H1 (cell line): ENCODE measurements around the gene HEXIM2. TPM values are rescaled to one million over a fixed set of nuclear protein-coding genes. Genes with fewer than 3 reads are reported as not detected.

Experiments
- CTCF ChIA-PET: fragments of 300-600 bp; sonication (Branson Sonifier 250); formaldehyde crosslinking; loops from one replicate; lab custom pipeline; 2021; ENCODE audit not compliant: partially characterized antibody; lab: Charles Lee
- POLR2A ChIA-PET: fragments of 300-600 bp; sonication (Branson Sonifier 250); formaldehyde crosslinking; loops from one replicate; lab custom pipeline; 2021; ENCODE audit warnings: inconsistent platforms; ENCODE audit not compliant: partially characterized antibody; lab: Charles Lee
- DNase-seq, 2 experiments: peaks; one replicate each; pipeline versions ENCODE4 v3.0.0 to v3.0.0-alpha.2; 2010 to 2022; ENCODE audit warnings: low spot score in 2 of 2, low read depth in 1 of 2, mixed read lengths in 1 of 2
- FAIRE-seq: peaks from 2 replicates; lab custom pipeline; 2011; peaks lifted over from hg19 to GRCh38; lab: Jason Lieb, UNC
- H2AFZ ChIP-seq: 2 replicates; pipeline ENCODE4 v1.8.1; 2012; ENCODE audit warnings: low read length, inconsistent platforms
- H2AK5ac ChIP-seq: 2 replicates; pipeline ENCODE4 v1.6.1; 2013; ENCODE audit warnings: low read depth, low read length
- H2BK120ac ChIP-seq: replicated peaks from 2 replicates; pipeline ENCODE3; 2013; ENCODE audit warnings: low read depth, low read length, inconsistent platforms
- H2BK12ac ChIP-seq: 2 replicates; pipeline ENCODE4 v1.6.1; 2013; ENCODE audit warnings: low read depth, low read length
- H2BK15ac ChIP-seq: 2 replicates; pipeline ENCODE4 v1.6.1; 2013; ENCODE audit warnings: low read length
- H2BK20ac ChIP-seq: 2 replicates; pipeline ENCODE4 v1.6.1; 2013; ENCODE audit warnings: low read length
- H2BK5ac ChIP-seq: 2 replicates; pipeline ENCODE4 v1.6.1; 2013; ENCODE audit warnings: low read depth, low read length
- H3K14ac ChIP-seq: 2 replicates; pipeline ENCODE4 v1.6.1; 2013; ENCODE audit warnings: inconsistent platforms; ENCODE audit not compliant: insufficient read length
- H3K18ac ChIP-seq: 2 replicates; pipeline ENCODE4 v1.6.1; 2013; ENCODE audit warnings: low read length; ENCODE audit errors: extremely low read depth
- H3K23ac ChIP-seq: 2 replicates; pipeline ENCODE4 v1.6.1; 2013; ENCODE audit warnings: inconsistent platforms; ENCODE audit not compliant: insufficient read length
- H3K23me2 ChIP-seq: 2 replicates; pipeline ENCODE4 v1.6.1; 2013; ENCODE audit warnings: low read depth, low read length
- H3K27ac ChIP-seq: 2 replicates; pipeline ENCODE4 v1.6.1; 2011; ENCODE audit warnings: low read depth, low read length, inconsistent platforms
- H3K27me3 ChIP-seq, 4 experiments: replicated peaks in 1 of 4; 1 replicate in 1 of 4; 2 replicates in 3 of 4; pipeline versions ENCODE4 v1.6.1 to v1.8.1; 2011 to 2013; ENCODE audit warnings: low read length in 3 of 4, mild to moderate bottlenecking in 3 of 4, inconsistent platforms in 2 of 4, mixed read lengths in 2 of 4, moderate library complexity in 1 of 4; ENCODE audit not compliant: control insufficient read depth in 3 of 4, insufficient read depth in 3 of 4; ENCODE audit errors: extremely low read depth in 1 of 4
- H3K36me3 ChIP-seq, 4 experiments: 2 replicates each; pipeline versions ENCODE4 v1.6.1 to v1.8.1; 2011 to 2013; ENCODE audit warnings: mild to moderate bottlenecking in 4 of 4, low read length in 3 of 4, moderate library complexity in 2 of 4, control low read depth in 1 of 4, inconsistent platforms in 1 of 4; ENCODE audit not compliant: insufficient read depth in 4 of 4, control insufficient read depth in 2 of 4
- H3K4ac ChIP-seq: replicated peaks from 2 replicates; pipeline ENCODE3; 2013; ENCODE audit warnings: low read length, low read depth, mixed read lengths, inconsistent platforms; ENCODE audit not compliant: insufficient read length
- H3K4me1 ChIP-seq, 4 experiments: replicated peaks in 1 of 4; 1 replicate in 1 of 4; 2 replicates in 3 of 4; pipeline versions ENCODE4 v1.6.1 to v1.8.1; 2011 to 2013; ENCODE audit warnings: low read length in 3 of 4, inconsistent platforms in 2 of 4, mixed read lengths in 1 of 4; ENCODE audit not compliant: insufficient read depth in 4 of 4, control insufficient read depth in 3 of 4
- H3K4me2 ChIP-seq, 2 experiments: 2 replicates each; pipeline versions ENCODE4 v1.6.1 to v1.8.1; 2011 to 2013; ENCODE audit warnings: low read depth in 2 of 2, low read length in 2 of 2, control low read depth in 1 of 2, inconsistent platforms in 1 of 2, mild to moderate bottlenecking in 1 of 2; ENCODE audit not compliant: insufficient read depth in 1 of 2
- H3K4me3 ChIP-seq, 4 experiments: fragments of 200-600, 300-600 bp in 1 of 4; sonication (generic), shearing (Covaris generic), sonication (Bioruptor Twin) in 1 of 4; 2 replicates each; pipeline versions ENCODE4 v1.5.1 to v1.8.1; 2011 to 2016; ENCODE audit warnings: low read length in 4 of 4, low read depth in 3 of 4, control low read depth in 2 of 4, inconsistent platforms in 2 of 4, mild to moderate bottlenecking in 2 of 4, mixed read lengths in 1 of 4, moderate library complexity in 1 of 4; ENCODE audit not compliant: insufficient read depth in 2 of 4; ENCODE audit errors: extremely low read depth in 1 of 4
- H3K56ac ChIP-seq: replicated peaks from 2 replicates; pipeline ENCODE3; 2013; ENCODE audit warnings: low read depth, mild to moderate bottlenecking, mixed read lengths, low read length, inconsistent platforms; ENCODE audit not compliant: insufficient read length
- H3K79me1 ChIP-seq: 2 replicates; pipeline ENCODE4 v1.6.1; 2013; ENCODE audit warnings: low read depth, low read length, control low read depth
- H3K79me2 ChIP-seq, 2 experiments: 2 replicates each; pipeline versions ENCODE4 v1.6.1 to v1.8.1; 2012 to 2013; ENCODE audit warnings: low read length in 2 of 2, mild to moderate bottlenecking in 2 of 2, inconsistent platforms in 1 of 2; ENCODE audit not compliant: insufficient read depth in 2 of 2, control insufficient read depth in 1 of 2
- H3K9ac ChIP-seq, 4 experiments: replicated peaks in 1 of 4; 1 replicate in 1 of 4; 2 replicates in 3 of 4; pipeline versions ENCODE4 v1.6.1 to v1.8.1; 2011 to 2013; ENCODE audit warnings: low read depth in 3 of 4, low read length in 3 of 4, control low read depth in 2 of 4, mild to moderate bottlenecking in 2 of 4, moderate library complexity in 2 of 4, inconsistent platforms in 1 of 4; ENCODE audit errors: extremely low read depth in 1 of 4
- H3K9me3 ChIP-seq, 2 experiments: 2 replicates each; pipeline versions ENCODE4 v1.6.1 to v1.8.1; 2012 to 2013; ENCODE audit warnings: mild to moderate bottlenecking in 2 of 2, moderate library complexity in 2 of 2, control low read depth in 1 of 2, inconsistent platforms in 1 of 2, low read depth in 1 of 2, low read length in 1 of 2, mixed read lengths in 1 of 2; ENCODE audit not compliant: insufficient read depth in 2 of 2
- H4K20me1 ChIP-seq, 2 experiments: replicated peaks in 1 of 2; 2 replicates each; pipeline versions ENCODE3 to v1.8.1; 2011 to 2013; ENCODE audit warnings: inconsistent platforms in 2 of 2, low read length in 2 of 2, mild to moderate bottlenecking in 1 of 2; ENCODE audit not compliant: insufficient read depth in 2 of 2, control insufficient read depth in 1 of 2
- H4K5ac ChIP-seq: 2 replicates; pipeline ENCODE4 v1.6.1; 2013; ENCODE audit warnings: low read length, low read depth, mixed read lengths, inconsistent platforms; ENCODE audit not compliant: insufficient read length
- H4K8ac ChIP-seq: 2 replicates; pipeline ENCODE4 v1.8.0; 2013; ENCODE audit warnings: mild to moderate bottlenecking, moderate library complexity, low read length, inconsistent platforms; ENCODE audit not compliant: insufficient read depth; ENCODE audit errors: extremely low read depth
- H4K91ac ChIP-seq: replicated peaks from 2 replicates; pipeline ENCODE3; 2013; ENCODE audit warnings: low read length, mixed read lengths, inconsistent platforms; ENCODE audit not compliant: insufficient read length
- ATF2 ChIP-seq: IDR thresholded peaks from 2 replicates; pipeline ENCODE4 v1.6.1; 2012; ENCODE audit warnings: low read length, inconsistent platforms
- EGR1 ChIP-seq: IDR thresholded peaks from 2 replicates; pipeline ENCODE4 v1.6.1; 2011; ENCODE audit warnings: low read depth, low read length, borderline replicate concordance
- EZH2 ChIP-seq: fragments of 200-600 bp; sonication (generic); IDR thresholded peaks from 2 replicates; pipeline ENCODE4 v1.7.1; 2012; ENCODE audit warnings: low read depth, mild to moderate bottlenecking, moderate library complexity, low read length, inconsistent platforms; ENCODE audit not compliant: severe bottlenecking
- GTF2F1 ChIP-seq: IDR thresholded peaks from 2 replicates; pipeline ENCODE4 v1.6.1; 2012; ENCODE audit warnings: low read depth, low read length, improper control_type of control experiment, borderline replicate concordance
- MAFK ChIP-seq: IDR thresholded peaks from 2 replicates; pipeline ENCODE4 v1.6.1; 2012; ENCODE audit warnings: low read depth, mild to moderate bottlenecking, improper control_type of control experiment, low read length
- NRF1 ChIP-seq: IDR thresholded peaks from 2 replicates; pipeline ENCODE4 v1.6.1; 2011; ENCODE audit warnings: mild to moderate bottlenecking, low read depth, low read length, improper control_type of control experiment
- TAF1 ChIP-seq: IDR thresholded peaks from 2 replicates; pipeline ENCODE4 v1.6.1; 2011; ENCODE audit warnings: mild to moderate bottlenecking, low read depth, low read length
- TCF12 ChIP-seq: IDR thresholded peaks from 2 replicates; pipeline ENCODE4 v1.6.1; 2011; ENCODE audit warnings: low read depth, mild to moderate bottlenecking, low read length
- WGBS, 2 experiments: shearing (Covaris generic) in 1 of 2; methylation state at CpG; one replicate each; pipeline versions ENCODE4 v1.1.6 to v1.1.7; 2013 to 2015; ENCODE audit warnings: low lambda C conversion rate in 2 of 2, mixed read lengths in 2 of 2, inconsistent platforms in 1 of 2, low coverage in 1 of 2, missing lambda C conversion rate in 1 of 2; ENCODE audit not compliant: insufficient replicate concordance in 2 of 2, insufficient coverage in 1 of 2, insufficient read length in 1 of 2; ENCODE audit errors: extremely low coverage in 1 of 2, missing lambda C conversion rate in 1 of 2; 5-methylcytosine and 5-hydroxymethylcytosine counted together
- polyA plus RNA-seq, 7 experiments: library from polyadenylated mRNA; depleted of rRNA in 3 of 7; stranded (reverse) in 5 of 7; unstranded in 2 of 7; fragments of >200 nt in 5 of 7; fragments of 200-250 nt in 2 of 7; gene quantifications; 1 replicate in 5 of 7; 2 replicates in 1 of 7; 4 replicates in 1 of 7; pipeline versions ENCODE4 v1.2.1 to v1.2.3, GENCODE V29; 2011 to 2013; ENCODE audit warnings: missing spikeins in 2 of 7, mixed read lengths in 2 of 7
- total RNA-seq: library from RNA; stranded (reverse); fragmentation: NEBNext Ultra II Directional; extraction: Animal tissue kit (Norgen Biotek cat#: 25700); gene quantifications from 2 replicates; pipeline ENCODE4 v1.2.1, GENCODE V29; 2021

The HEXIM2 gene
- total and polyA plus RNA-seq, 2 of the 8 experiments (the other 6 are each of a cell fraction or from before 2014, with no cell fraction given) = 7.5 to 13.2 TPM

DNA sequence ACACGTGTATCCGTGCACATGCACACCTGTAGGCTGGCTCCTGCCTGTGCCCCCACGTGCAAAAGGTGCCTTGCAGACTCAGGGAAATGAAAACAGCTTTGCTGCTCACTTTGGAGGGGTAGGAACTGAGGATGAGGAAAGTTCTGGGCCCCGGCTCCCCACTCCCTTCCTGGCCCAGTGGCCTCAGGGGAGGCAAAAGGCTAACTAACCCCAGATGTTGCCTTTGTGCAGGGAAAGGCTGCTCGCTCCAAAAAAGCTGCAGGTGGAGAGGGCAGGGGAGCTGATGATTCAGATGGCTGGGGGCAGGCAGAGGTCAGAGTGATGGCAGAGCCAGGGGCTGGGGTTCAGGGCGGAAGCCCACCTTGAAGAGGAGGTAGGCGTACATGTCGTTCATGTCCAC is 41.7 kb upstream of the HEXIM2 start:
- Histone ChIP-seq H3K79me2 (no peaks in the 10 kb centered on the region), H3K18ac (no peak overlapping the region), H3K4ac (no peak overlapping the region), H2AK5ac (no peak overlapping the region), H3K27me3 (no peaks in the 10 kb centered on the region), H3K79me1 (no peaks in the 10 kb centered on the region), H3K36me3 (no peaks in the 10 kb centered on the region), H2BK120ac (no peak overlapping the region), H2BK20ac (no peak overlapping the region), H3K4me2 (no peak overlapping the region), H3K56ac (no peak overlapping the region), H3K23me2 (no peaks in the 10 kb centered on the region), H2BK12ac (no peak overlapping the region), H3K14ac (no peak overlapping the region), H3K23ac (no peak overlapping the region), H4K20me1 (peaks cover 0 to 2% of the 10 kb centered on the region in 2 experiments), H2BK5ac (no peak overlapping the region; the same call in 1 of the 2 replicates), H3K27ac (no peak overlapping the region), H4K5ac (no peak overlapping the region), H3K4me3 (no peak overlapping the region), H4K91ac (no peak overlapping the region), H3K9me3 (no peaks in the 10 kb centered on the region), H2BK15ac (no peak overlapping the region), H4K8ac (no peak overlapping the region), H3K4me1 (peaks cover 0 to 9% (median 0%) of the 10 kb centered on the region in 4 experiments; a peak in 1 of 7 replicates), H3K9ac (no peak overlapping the region), H2AFZ (no peak overlapping the region)
- WGBS, 2 experiments = 90% methylated on average over 8 of the region's 8 CpGs; no CpG with 5 or more reads in 1 of the 2 experiments
- ChIA-PET CTCF (interaction anchor here (0.9 to 4.7 kb wide), 9 partner anchors 8 to 279 kb away, joined by 3 to 50 read pairs (median 3); partner anchors contain the start of genes ACBD4 and PLCD3), POLR2A (interaction anchor here (0.6 to 2.0 kb wide), 6 partner anchors 8 to 46 kb away, joined by 3 to 8 read pairs (median 4); no protein-coding TSS in a partner anchor)
- DNase-seq = no peak
- FAIRE-seq = no peak
- TF ChIP-seq GTF2F1 (no peak), EGR1 (no peak), EZH2 (no peak), TAF1 (no peak), TCF12 (no peak), MAFK (no peak), NRF1 (no peak), ATF2 (no peak)
